22Rv1 (cell line): Measurements from ENCODE around the gene NR0B1.

Source experiments
- H3K27ac ChIP-seq: fragments of 450-650 bp; 2 replicates; pipeline ENCODE4 v1.5.1; 2017
- CTCF ChIP-seq: fragments of 450-650 bp; IDR thresholded peaks from 2 replicates; pipeline ENCODE4 v1.5.1; 2017; ENCODE audit warnings: mild to moderate bottlenecking
- ZFX ChIP-seq: fragments of 450-650 bp; IDR thresholded peaks from 2 replicates; pipeline ENCODE4 v1.6.1; 2017; ENCODE audit warnings: antibody characterized with exemption, borderline replicate concordance

Gene NR0B1

GRCh38 chrX:30270639-30271038 is 38.6 kb downstream of the NR0B1 start:
- H3K27ac ChIP-seq: no peak overlapping the region
- TF ChIP-seq ZFX: no peak
- no peak for TF ChIP-seq CTCF

- H3K27ac ChIP-seq: no peak overlapping the region
- no peak for TF ChIP-seq CTCF
- no peak for TF ChIP-seq ZFX
Measured at GRCh38 chrX:30262763-30263162, 46.4 kb downstream of the NR0B1 start.

GRCh38 chrX:30261012-30261411 is 48.2 kb downstream of the NR0B1 start:
- no peak overlapping the region for H3K27ac ChIP-seq
- no peak for TF ChIP-seq CTCF
- no peak for TF ChIP-seq ZFX

- TF ChIP-seq CTCF (no peak), ZFX (no peak)
Measured at GRCh38 chrX:30259927-30260326, 49.3 kb downstream of the NR0B1 start.

More at GRCh38 chrX:30259927-30260326, 49.3 kb downstream of the NR0B1 start:
- no peak overlapping the region for H3K27ac ChIP-seq
